IMR-90 (cell line): ENCODE measurements around the gene YJU2. TPM values are rescaled to one million over a fixed set of nuclear protein-coding genes. Genes with fewer than 3 reads are reported as not detected.

Source experiments
- ATAC-seq: fragments of 200-7000 bp; cut with Tn5 transposase; 2 replicates; pipeline ENCODE4 v1.9.1; 2020; ENCODE audit warnings: low read depth, mild to moderate bottlenecking, moderate library complexity
- BruUV-seq: library from RNA; stranded (reverse); fragments of 400-500 nt; replicated peaks from 2 replicates; lab custom pipeline; 2021; lab: Mats Ljungman, UMichigan
- CTCF ChIA-PET: fragments of 300-600 bp; formaldehyde crosslinking; extraction: SDS; loops from one replicate; lab custom pipeline; 2021; ENCODE audit warnings: antibody characterized with exemption; lab: Yijun Ruan, JAX
- POLR2A ChIA-PET: fragments of 300-600 bp; sonication (Branson Sonifier 250); formaldehyde crosslinking; loops from one replicate; lab custom pipeline; 2022; ENCODE audit warnings: antibody characterized with exemption; ENCODE audit not compliant: unreplicated experiment; lab: Charles Lee
- DNase-seq: peaks from one replicate; pipeline ENCODE4 v3.0.0; 2013
- H2AFZ ChIP-seq: replicated peaks from 2 replicates; pipeline ENCODE3; 2013; ENCODE audit warnings: low read length, mild to moderate bottlenecking; ENCODE audit not compliant: poor library complexity
- H2AK5ac ChIP-seq: 2 replicates; pipeline ENCODE4 v1.6.1; 2013; ENCODE audit warnings: low read depth, low read length, inconsistent platforms
- H2AK9ac ChIP-seq: replicated peaks from 2 replicates; pipeline ENCODE3; 2013; ENCODE audit warnings: mild to moderate bottlenecking, low read depth, low read length, moderate library complexity; ENCODE audit not compliant: poor library complexity
- H2BK120ac ChIP-seq: 2 replicates; pipeline ENCODE4 v1.6.1; 2013; ENCODE audit warnings: low read depth, low read length, inconsistent platforms
- H2BK15ac ChIP-seq: 3 replicates; pipeline ENCODE4 v1.6.1; 2013; ENCODE audit warnings: low read depth, low read length, inconsistent platforms
- H2BK20ac ChIP-seq: 2 replicates; pipeline ENCODE4 v1.6.1; 2013; ENCODE audit warnings: low read depth, mild to moderate bottlenecking, inconsistent platforms, low read length, moderate library complexity
- H2BK5ac ChIP-seq: 2 replicates; pipeline ENCODE4 v1.6.1; 2013; ENCODE audit warnings: mild to moderate bottlenecking, low read depth, low read length, inconsistent platforms; ENCODE audit not compliant: poor library complexity, severe bottlenecking
- H3K14ac ChIP-seq: replicated peaks from 2 replicates; pipeline ENCODE4 v1.6.1; 2013; ENCODE audit warnings: low read depth, low read length, inconsistent platforms
- H3K18ac ChIP-seq: 2 replicates; pipeline ENCODE4 v1.6.1; 2013; ENCODE audit warnings: low read depth, low read length, control low read depth
- H3K23ac ChIP-seq: 2 replicates; pipeline ENCODE4 v1.6.1; 2013; ENCODE audit warnings: low read depth, low read length, inconsistent platforms
- H3K27ac ChIP-seq: 2 replicates; pipeline ENCODE4 v1.5.1; 2013; ENCODE audit warnings: mild to moderate bottlenecking, control low read depth, low read length; ENCODE audit not compliant: insufficient read depth
- H3K27me3 ChIP-seq: 2 replicates; pipeline ENCODE4 v1.6.1; 2013; ENCODE audit warnings: low read length; ENCODE audit not compliant: control insufficient read depth, insufficient read depth
- H3K36me3 ChIP-seq: 2 replicates; pipeline ENCODE4 v1.6.1; 2013; ENCODE audit warnings: low read length, mixed read lengths; ENCODE audit not compliant: control insufficient read depth, insufficient read depth
- H3K4ac ChIP-seq: 2 replicates; pipeline ENCODE4 v1.6.1; 2013; ENCODE audit warnings: low read depth, low read length, inconsistent platforms
- H3K4me1 ChIP-seq: 2 replicates; pipeline ENCODE4 v1.6.1; 2013; ENCODE audit warnings: low read length, mixed read lengths; ENCODE audit not compliant: control insufficient read depth, insufficient read depth
- H3K4me2 ChIP-seq: 2 replicates; pipeline ENCODE4 v1.6.1; 2013; ENCODE audit warnings: low read depth, mild to moderate bottlenecking, control low read depth, low read length, moderate library complexity
- H3K4me3 ChIP-seq: 2 replicates; pipeline ENCODE4 v1.5.1; 2013; ENCODE audit warnings: low read depth, mild to moderate bottlenecking, control low read depth, low read length, moderate library complexity; ENCODE audit not compliant: insufficient read depth
- H3K56ac ChIP-seq: 2 replicates; pipeline ENCODE4 v1.6.1; 2013; ENCODE audit warnings: low read length, inconsistent platforms; ENCODE audit not compliant: insufficient read depth; ENCODE audit errors: extremely low read depth
- H3K79me1 ChIP-seq, 2 experiments: 2 replicates each; pipeline ENCODE4 v1.6.1; 2013; ENCODE audit warnings: low read length in 2 of 2, inconsistent platforms in 1 of 2, low read depth in 1 of 2
- H3K9ac ChIP-seq: 2 replicates; pipeline ENCODE4 v1.6.1; 2013; ENCODE audit warnings: low read depth, low read length, control low read depth
- H3K9me1 ChIP-seq: 2 replicates; pipeline ENCODE4 v1.6.1; 2013; ENCODE audit warnings: low read length, inconsistent platforms; ENCODE audit not compliant: insufficient read depth
- H3K9me3 ChIP-seq: 2 replicates; pipeline ENCODE4 v1.6.1; 2013; ENCODE audit warnings: low read length; ENCODE audit not compliant: control insufficient read depth, insufficient read depth
- H4K20me1 ChIP-seq: 2 replicates; pipeline ENCODE4 v1.6.1; 2013; ENCODE audit warnings: low read length, inconsistent platforms; ENCODE audit not compliant: insufficient read depth
- H4K5ac ChIP-seq: 2 replicates; pipeline ENCODE4 v1.6.1; 2013; ENCODE audit warnings: mild to moderate bottlenecking, low read depth, low read length, control low read depth
- H4K8ac ChIP-seq, 2 experiments: 2 replicates each; pipeline ENCODE4 v1.6.1; 2013; ENCODE audit warnings: low read depth in 2 of 2, low read length in 2 of 2, control low read depth in 1 of 2, inconsistent platforms in 1 of 2
- H4K91ac ChIP-seq: 2 replicates; pipeline ENCODE4 v1.6.1; 2013; ENCODE audit warnings: low read depth, low read length, inconsistent platforms; ENCODE audit not compliant: insufficient read depth
- MAZ ChIP-seq: IDR thresholded peaks from 2 replicates; pipeline ENCODE4 v1.6.1; 2012; ENCODE audit warnings: low read depth, mild to moderate bottlenecking, low read length, improper control_type of control experiment, moderate library complexity, borderline replicate concordance
- MXI1 ChIP-seq: IDR thresholded peaks from 2 replicates; pipeline ENCODE4 v1.6.1; 2012; ENCODE audit warnings: low read depth, mild to moderate bottlenecking, low read length, moderate library complexity, borderline replicate concordance
- NFE2L2 ChIP-seq: fragments of 150-350 bp; IDR thresholded peaks from 2 replicates; pipeline ENCODE4 v1.6.1; 2016; ENCODE audit warnings: low read depth, mild to moderate bottlenecking, low read length
- POLR2A ChIP-seq: IDR thresholded peaks from 2 replicates; pipeline ENCODE4 v1.6.1; 2012; ENCODE audit warnings: mild to moderate bottlenecking, low read depth, low read length
- RFX5 ChIP-seq: IDR thresholded peaks from 2 replicates; pipeline ENCODE4 v1.8.0; 2012; ENCODE audit warnings: low read depth, mild to moderate bottlenecking, low read length, moderate library complexity
- WGBS, 2 experiments: methylation state at CpG; one replicate each; pipeline versions ENCODE4 v1.1.5 to v1.1.7; 2013; ENCODE audit warnings: missing lambda C conversion rate in 2 of 2; ENCODE audit not compliant: insufficient read length in 1 of 2; ENCODE audit errors: extremely low coverage in 2 of 2; 5-methylcytosine and 5-hydroxymethylcytosine counted together
- dilution Hi-C: fragments of 300-500 bp; cut with HindIII; formaldehyde crosslinking; loops from one replicate; pipeline ENCODE4 v1.14.3; 2018; ENCODE audit warnings: low sequenced_read_pairs; ENCODE audit not compliant: unreplicated experiment
- in situ Hi-C: fragments of 300-500 bp; cut with MboI; formaldehyde crosslinking; loops from 3 replicates; pipeline ENCODE4 v1.14.3; 2019; ENCODE audit warnings: low sequenced_read_pairs, inconsistent platforms, mixed read lengths
- intact Hi-C: fragments of 100-400 bp; cut with micrococcal nuclease; formaldehyde crosslinking; loops from 2 replicates; pipeline ENCODE4 v1.10.0; 2022
- polyA plus RNA-seq, 3 experiments: library from polyadenylated mRNA; depleted of rRNA; stranded (reverse); fragments of >200 nt; gene quantifications; 2 replicates each; pipeline ENCODE4 v1.2.3, GENCODE V29; 2012; ENCODE audit warnings: low replicate concordance in 1 of 3
- total RNA-seq: library from RNA; depleted of rRNA; stranded (reverse); fragments of >200 nt; gene quantifications from 2 replicates; pipeline ENCODE4 v1.2.3, GENCODE V29; 2012
- TF ChIP-seq, protein P1 (sequence below): fragments of 150-350 bp; IDR thresholded peaks from 2 replicates; pipeline ENCODE4 v1.6.1; 2017; ENCODE audit warnings: mild to moderate bottlenecking, antibody characterized with exemption, low read length, low read depth

YJU2 gene
- total and polyA plus RNA-seq, 2 of the 4 experiments (the other 2 are of a cell fraction), result 15.6 to 18.9 TPM

DNA sequence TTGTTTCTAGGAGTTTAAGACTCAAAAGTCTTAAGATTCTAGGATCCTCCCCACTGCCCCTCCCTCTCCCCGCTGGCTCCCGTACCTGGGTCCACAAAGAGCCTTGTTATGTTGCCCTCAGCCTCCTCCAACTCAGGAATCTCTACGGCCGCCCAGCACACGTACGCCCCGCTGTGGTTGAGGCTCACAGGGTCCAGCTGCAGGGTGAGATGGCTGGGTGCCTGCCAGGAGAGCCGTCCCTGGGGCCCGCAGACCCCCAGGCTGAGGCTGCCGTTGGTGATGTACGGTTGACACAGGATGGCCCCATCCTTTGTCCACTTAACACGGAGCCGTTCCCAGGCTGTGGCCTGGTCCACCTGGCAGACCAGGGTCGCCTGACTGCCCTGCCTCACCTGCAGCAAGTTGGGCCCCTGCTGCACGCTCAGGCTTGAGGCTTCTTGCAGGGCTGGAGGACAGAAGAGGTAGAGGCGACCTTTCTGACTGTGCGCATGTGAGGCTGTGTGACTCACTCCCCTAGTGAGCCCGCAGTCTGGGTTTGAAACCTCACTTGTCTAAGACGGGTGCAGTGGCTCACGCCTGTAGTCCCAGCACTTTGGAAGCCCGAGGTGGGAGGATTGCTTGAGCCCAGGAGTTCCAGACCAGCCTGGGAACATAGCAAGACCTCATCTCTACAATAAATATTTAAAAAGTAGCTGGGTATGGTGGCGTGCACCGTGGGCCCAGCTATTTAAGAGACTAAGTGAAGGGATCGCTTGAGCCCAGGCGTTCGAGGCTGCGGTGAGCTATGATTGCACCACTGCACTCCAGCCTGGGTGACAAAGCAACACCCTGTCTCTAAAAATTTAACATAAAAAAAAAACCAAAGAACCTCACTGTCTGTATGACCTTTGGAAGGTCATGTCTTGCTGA is 51.3 kb downstream of the YJU2 start:
- no peaks in the 10 kb centered on the region for H3K79me1 ChIP-seq
- no peak overlapping the region for H2BK5ac ChIP-seq
- intact Hi-C loops (no loop called here), in situ Hi-C loops (no loop called here), dilution Hi-C loops (no loop called here)
- no peak for DNase-seq
- H3K18ac ChIP-seq, result no peak overlapping the region
- no peak overlapping the region for H3K23ac ChIP-seq
- no peak overlapping the region for H3K56ac ChIP-seq
- no TSS peak for BruUV-seq
- no peak for ATAC-seq
- H3K4me2 ChIP-seq, result no peak overlapping the region
- H2BK15ac ChIP-seq, result no peak overlapping the region
- H3K14ac ChIP-seq, result no peak overlapping the region
- H2BK20ac ChIP-seq, result no peak overlapping the region
- no peak overlapping the region for H3K27ac ChIP-seq
- H3K9me1 ChIP-seq, result no peaks in the 10 kb centered on the region
- no peak overlapping the region for H2BK120ac ChIP-seq
- no peaks in the 10 kb centered on the region for H3K9me3 ChIP-seq
- H3K9ac ChIP-seq, result no peak overlapping the region
- H2AK5ac ChIP-seq, result no peak overlapping the region
- POLR2A ChIA-PET, result no interaction called here
- H3K36me3 ChIP-seq, result no peaks in the 10 kb centered on the region
- H3K4me1 ChIP-seq, result peaks cover 3% of the 10 kb centered on the region; the same call in 1 of the 2 replicates
- H3K4me3 ChIP-seq, result no peak overlapping the region
- H4K91ac ChIP-seq, result no peak overlapping the region
- TF ChIP-seq, protein P1, sequence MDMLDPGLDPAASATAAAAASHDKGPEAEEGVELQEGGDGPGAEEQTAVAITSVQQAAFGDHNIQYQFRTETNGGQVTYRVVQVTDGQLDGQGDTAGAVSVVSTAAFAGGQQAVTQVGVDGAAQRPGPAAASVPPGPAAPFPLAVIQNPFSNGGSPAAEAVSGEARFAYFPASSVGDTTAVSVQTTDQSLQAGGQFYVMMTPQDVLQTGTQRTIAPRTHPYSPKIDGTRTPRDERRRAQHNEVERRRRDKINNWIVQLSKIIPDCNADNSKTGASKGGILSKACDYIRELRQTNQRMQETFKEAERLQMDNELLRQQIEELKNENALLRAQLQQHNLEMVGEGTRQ, result no peak
- TF ChIP-seq MAZ, result no peak
- no peak for TF ChIP-seq RFX5
- no peak for TF ChIP-seq MXI1
- no peak for TF ChIP-seq NFE2L2
- no peak for TF ChIP-seq POLR2A
- 52% methylated on average over 15 of the region's 27 CpGs; no CpG with 5 or more reads in 1 of the 2 experiments for WGBS, 2 experiments
- no peaks in the 10 kb centered on the region for H4K20me1 ChIP-seq
- H4K5ac ChIP-seq, result no peak overlapping the region
- no peak overlapping the region for H2AK9ac ChIP-seq
- H2AFZ ChIP-seq, result peak overlapping the region; percentile 32
- H4K8ac ChIP-seq, result no peak overlapping the region
- CTCF ChIA-PET, result no interaction called here
- peaks cover 12% of the 10 kb centered on the region for H3K27me3 ChIP-seq
- no peak overlapping the region for H3K4ac ChIP-seq
